Neural progenitor cell (in vitro differentiated cells): ENCODE data around the gene PITPNM3. TPM values are rescaled to one million over a fixed set of nuclear protein-coding genes. Genes with fewer than 3 reads are reported as not detected.

Experiments used
- DNase-seq: peaks from one replicate; pipeline ENCODE4 v3.0.0-alpha.2; 2016; ENCODE audit warnings: low spot score
- H2AFZ ChIP-seq: fragments of 200-600 bp; sonication (generic); replicated peaks from 2 replicates; pipeline ENCODE4 v1.6.1; 2016; ENCODE audit warnings: antibody characterized with exemption
- H3F3A ChIP-seq: fragments of 200-600 bp; sonication (generic); 2 replicates; pipeline ENCODE4 v1.6.1; 2016; ENCODE audit warnings: antibody characterized with exemption, low read depth
- H3K27ac ChIP-seq: fragments of 200-600 bp; sonication (generic); 2 replicates; pipeline ENCODE4 v1.5.1; 2016; ENCODE audit warnings: mild to moderate bottlenecking
- H3K27me3 ChIP-seq: fragments of 200-600 bp; sonication (generic); 2 replicates; pipeline ENCODE4 v1.6.1; 2016; ENCODE audit warnings: mild to moderate bottlenecking, moderate library complexity
- H3K36me3 ChIP-seq: fragments of 200-600 bp; sonication (generic); 2 replicates; pipeline ENCODE4 v1.5.1; 2016
- H3K4me1 ChIP-seq: fragments of 200-600 bp; sonication (generic); 2 replicates; pipeline ENCODE4 v1.6.1; 2016; ENCODE audit warnings: mixed run types
- H3K4me2 ChIP-seq: fragments of 200-600 bp; sonication (generic); 2 replicates; pipeline ENCODE4 v1.6.1; 2016
- H3K4me3 ChIP-seq: fragments of 200-600 bp; sonication (generic); 2 replicates; pipeline ENCODE4 v1.5.1; 2016
- H3K79me2 ChIP-seq: fragments of 200-600 bp; sonication (generic); 2 replicates; pipeline ENCODE4 v1.6.1; 2016; ENCODE audit warnings: low read depth
- H3K9ac ChIP-seq: fragments of 200-600 bp; sonication (generic); 2 replicates; pipeline ENCODE4 v1.6.1; 2016
- H3K9me3 ChIP-seq: fragments of 200-600 bp; sonication (generic); 2 replicates; pipeline ENCODE4 v1.5.1; 2016; ENCODE audit warnings: low read depth
- H4K20me1 ChIP-seq: fragments of 200-600 bp; sonication (generic); 2 replicates; pipeline ENCODE4 v1.6.1; 2016; ENCODE audit warnings: low read depth
- H3K27ac Mint-ChIP-seq: 3 replicates; pipeline ENCODE4 v1.8.0; 2021; ENCODE audit warnings: mixed read lengths
- H3K27me3 Mint-ChIP-seq: 2 replicates; pipeline ENCODE4 v1.8.0; 2022; ENCODE audit warnings: low read depth, mild to moderate bottlenecking, inconsistent platforms, moderate library complexity, mixed read lengths; ENCODE audit not compliant: insufficient read depth
- H3K36me3 Mint-ChIP-seq: 3 replicates; pipeline ENCODE4 v1.8.0; 2021; ENCODE audit warnings: mixed read lengths
- H3K4me1 Mint-ChIP-seq: 3 replicates; pipeline ENCODE4 v1.8.0; 2021; ENCODE audit warnings: mixed read lengths
- H3K4me3 Mint-ChIP-seq: 3 replicates; pipeline ENCODE4 v1.8.0; 2021; ENCODE audit warnings: mild to moderate bottlenecking, moderate library complexity, mixed read lengths
- H3K9me3 Mint-ChIP-seq: 3 replicates; pipeline ENCODE4 v1.8.0; 2020; ENCODE audit warnings: mixed read lengths
- CTCF ChIP-seq: fragments of 200-600 bp; sonication (generic); IDR thresholded peaks from 2 replicates; pipeline ENCODE4 v1.5.1; 2017; ENCODE audit warnings: antibody characterized with exemption, mild to moderate bottlenecking
- EZH2 ChIP-seq: fragments of 200-600 bp; sonication (generic); IDR thresholded peaks from 2 replicates; pipeline ENCODE4 v1.6.1; 2017; ENCODE audit warnings: antibody characterized with exemption, mild to moderate bottlenecking, moderate library complexity
- EZH2phosphoT487 ChIP-seq: fragments of 200-600 bp; sonication (generic); IDR thresholded peaks from 2 replicates; pipeline ENCODE4 v1.6.1; 2017; ENCODE audit warnings: antibody characterized with exemption
- total RNA-seq: library from RNA; depleted of rRNA; stranded (reverse); fragments of >200 nt; gene quantifications from 2 replicates; pipeline ENCODE4 v1.2.3, GENCODE V29; 2015; ENCODE audit warnings: low replicate concordance

PITPNM3 gene
- total RNA-seq, 1 donor from 2014 or later, result 2.8 TPM

DNA sequence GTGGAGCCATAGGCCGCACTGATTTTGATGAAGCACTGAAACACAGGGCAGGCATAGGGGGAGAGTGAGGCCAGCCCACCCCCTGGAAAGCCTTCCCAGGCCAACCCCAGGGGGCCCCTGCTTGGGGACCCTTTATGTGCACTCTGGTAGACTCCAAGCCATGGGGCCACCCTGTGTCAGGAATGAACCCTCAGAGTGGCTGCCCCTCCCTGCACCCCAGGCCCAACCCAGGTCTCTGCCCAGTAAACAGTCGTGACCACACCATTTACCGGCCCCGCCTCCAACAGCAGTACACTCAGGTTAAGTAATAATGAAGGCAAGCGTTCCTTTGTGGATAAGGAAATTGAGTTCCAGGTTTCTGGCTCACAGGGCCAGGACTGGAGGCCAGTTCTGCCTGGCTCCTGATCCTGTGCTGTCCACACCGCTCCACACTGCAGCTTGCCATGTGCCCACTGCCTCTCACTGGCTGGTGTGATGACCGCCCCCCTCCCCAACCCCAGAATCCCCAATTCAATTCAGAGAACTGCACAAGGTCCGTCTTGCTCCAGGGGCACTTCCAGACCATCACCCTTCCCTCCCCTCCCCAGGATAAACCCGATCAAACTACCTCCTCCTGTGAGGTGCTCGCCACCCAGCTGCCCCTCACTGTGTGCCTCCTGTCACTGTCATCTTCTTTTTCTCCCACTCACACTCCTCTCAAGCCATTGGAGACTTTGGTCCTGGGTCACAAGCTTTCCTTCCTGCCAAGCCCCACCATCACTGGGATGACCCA lies 98.5 kb downstream of the PITPNM3 start:
- Mint-ChIP-seq H3K36me3 (no peaks in the 10 kb centered on the region), H3K9me3 (no peaks in the 10 kb centered on the region), H3K27ac (no peak overlapping the region), H3K27me3 (peaks cover 16% of the 10 kb centered on the region), H3K4me1 (peaks cover 58% of the 10 kb centered on the region), H3K4me3 (no peak overlapping the region)
- Histone ChIP-seq H2AFZ (no peak overlapping the region), H3K4me2 (no peak overlapping the region), H3K27ac (no peak overlapping the region), H3K79me2 (no peaks in the 10 kb centered on the region), H3K27me3 (no peaks in the 10 kb centered on the region), H3K36me3 (no peaks in the 10 kb centered on the region), H3K9ac (no peak overlapping the region), H3K4me3 (no peak overlapping the region), H3K9me3 (no peaks in the 10 kb centered on the region), H3K4me1 (peaks cover 59% of the 10 kb centered on the region), H3F3A (peaks cover 42% of the 10 kb centered on the region), H4K20me1 (no peaks in the 10 kb centered on the region)
- TF ChIP-seq EZH2phosphoT487, result no peak
- TF ChIP-seq CTCF, result no peak
- no peak for TF ChIP-seq EZH2
- no peak for DNase-seq

GRCh38 chr17:6456914-6457687 lies 99.3 kb downstream of the PITPNM3 start:
- Histone ChIP-seq H3K79me2 (no peaks in the 10 kb centered on the region), H3K27me3 (no peaks in the 10 kb centered on the region), H3K9ac (no peak overlapping the region), H4K20me1 (no peaks in the 10 kb centered on the region), H3F3A (peaks cover 48% of the 10 kb centered on the region), H3K4me1 (peaks cover 61% of the 10 kb centered on the region), H3K9me3 (no peaks in the 10 kb centered on the region), H3K27ac (no peak overlapping the region), H3K36me3 (no peaks in the 10 kb centered on the region), H3K4me2 (no peak overlapping the region), H3K4me3 (no peak overlapping the region), H2AFZ (no peak overlapping the region)
- H3K27ac Mint-ChIP-seq, result peak overlapping the region; percentile 30
- no peaks in the 10 kb centered on the region for H3K9me3 Mint-ChIP-seq
- peaks cover 58% of the 10 kb centered on the region for H3K4me1 Mint-ChIP-seq
- no peak for DNase-seq
- no peak for TF ChIP-seq CTCF
- no peak for TF ChIP-seq EZH2phosphoT487
- TF ChIP-seq EZH2, result no peak
- no peaks in the 10 kb centered on the region for H3K36me3 Mint-ChIP-seq
- H3K4me3 Mint-ChIP-seq, result peak overlapping the region; percentile 59
- H3K27me3 Mint-ChIP-seq, result peaks cover 11% of the 10 kb centered on the region

- Histone ChIP-seq H3K27ac (no peak overlapping the region), H3K4me1 (peaks cover 55% of the 10 kb centered on the region), H3K9ac (no peak overlapping the region), H3F3A (peaks cover 49% of the 10 kb centered on the region), H3K4me2 (no peak overlapping the region), H4K20me1 (no peaks in the 10 kb centered on the region), H2AFZ (no peak overlapping the region), H3K9me3 (no peaks in the 10 kb centered on the region), H3K79me2 (no peaks in the 10 kb centered on the region), H3K36me3 (no peaks in the 10 kb centered on the region), H3K4me3 (no peak overlapping the region), H3K27me3 (no peaks in the 10 kb centered on the region)
- H3K27me3 Mint-ChIP-seq, result peaks cover 11% of the 10 kb centered on the region
- H3K27ac Mint-ChIP-seq, result peak overlapping the region; percentile 77
- H3K4me1 Mint-ChIP-seq, result peaks cover 55% of the 10 kb centered on the region
- no peaks in the 10 kb centered on the region for H3K9me3 Mint-ChIP-seq
- peaks cover under 1% of the 10 kb centered on the region for H3K36me3 Mint-ChIP-seq
- no peak overlapping the region for H3K4me3 Mint-ChIP-seq
- TF ChIP-seq CTCF (no peak), EZH2phosphoT487 (no peak), EZH2 (no peak)
- no peak for DNase-seq
Observed at GRCh38 chr17:6456321-6456720, 100.0 kb downstream of the PITPNM3 start.
